LHCN-M2 (cell line): ENCODE measurements around the gene C1QL1. TPM values are rescaled to one million over a fixed set of nuclear protein-coding genes. Genes with fewer than 3 reads are reported as not detected.

Experiments
- DNase-seq: peaks from one replicate; pipeline ENCODE4 v3.0.0-alpha.2; 2012; ENCODE audit warnings: low read depth
- total RNA-seq: library from RNA; depleted of rRNA; stranded (reverse); fragments of >200 nt; gene quantifications from 2 replicates; pipeline ENCODE4 v1.2.3, GENCODE V29; 2014

Gene C1QL1
- total RNA-seq, 1 experiment from 2014 or later, result 2.5 TPM

GRCh38 chr17:44932096-44932786 is 35.9 kb downstream of the C1QL1 start:
- no peak for DNase-seq

GRCh38 chr17:44931376-44931775 is 36.7 kb downstream of the C1QL1 start:
- DNase-seq, result no peak

- DNase-seq, result no peak
Observed at GRCh38 chr17:44930667-44931066, 37.4 kb downstream of the C1QL1 start.

- DNase-seq, result peak; percentile 62
Observed at GRCh38 chr17:44928950-44929720, 39.0 kb downstream of the C1QL1 start.

- no peak for DNase-seq
Observed at GRCh38 chr17:44928136-44928535, 40.0 kb downstream of the C1QL1 start.

GRCh38 chr17:44927696-44928095 is 40.4 kb downstream of the C1QL1 start:
- DNase-seq, result no peak

- no peak for DNase-seq
Observed at GRCh38 chr17:44926821-44927525, 41.1 kb downstream of the C1QL1 start.

- no peak for DNase-seq
Observed at GRCh38 chr17:44925731-44926697, 42.1 kb downstream of the C1QL1 start.

- no peak for DNase-seq
Observed at GRCh38 chr17:44924107-44924544, 44.0 kb downstream of the C1QL1 start.

GRCh38 chr17:44922746-44923470 is 45.2 kb downstream of the C1QL1 start:
- DNase-seq, result no peak

GRCh38 chr17:44922136-44922535 is 46.0 kb downstream of the C1QL1 start:
- DNase-seq, result no peak

- no peak for DNase-seq
Observed at GRCh38 chr17:44921122-44921882, 46.8 kb downstream of the C1QL1 start.

- DNase-seq, result no peak
Observed at GRCh38 chr17:44920565-44920940, 47.5 kb downstream of the C1QL1 start.

GRCh38 chr17:44919885-44920564 is 48.1 kb downstream of the C1QL1 start:
- DNase-seq, result peak; percentile 75

- no peak for DNase-seq
Observed at GRCh38 chr17:44919411-44919810, 48.7 kb downstream of the C1QL1 start.

GRCh38 chr17:44918006-44918405 is 50.1 kb downstream of the C1QL1 start:
- no peak for DNase-seq

- no peak for DNase-seq
Observed at GRCh38 chr17:44917456-44917855, 50.6 kb downstream of the C1QL1 start.

- peak; percentile 53 for DNase-seq
Observed at GRCh38 chr17:44916781-44917241, 51.3 kb downstream of the C1QL1 start.
